Nephron (organoid): ENCODE measurements around the gene IRF5.

ENCODE experiments used
- H3K27ac Mint-ChIP-seq, 3 experiments: 2 replicates each; pipeline ENCODE4 v1.8.0; 2020; ENCODE audit warnings: mixed read lengths in 3 of 3, mild to moderate bottlenecking in 2 of 3, moderate library complexity in 1 of 3
- H3K27me3 Mint-ChIP-seq: 2 replicates; pipeline ENCODE4 v1.8.0; 2021; ENCODE audit warnings: low read depth, mild to moderate bottlenecking, moderate library complexity, mixed read lengths
- H3K36me3 Mint-ChIP-seq: 2 replicates; pipeline ENCODE4 v1.8.0; 2020; ENCODE audit warnings: low read depth, mixed read lengths
- H3K4me1 Mint-ChIP-seq: 2 replicates; pipeline ENCODE4 v1.8.0; 2020; ENCODE audit warnings: mixed read lengths
- H3K4me3 Mint-ChIP-seq, 3 experiments: 2 replicates each; pipeline ENCODE4 v1.8.0; 2020; ENCODE audit warnings: mild to moderate bottlenecking in 3 of 3, mixed read lengths in 3 of 3, moderate library complexity in 2 of 3
- H3K9me3 Mint-ChIP-seq: 2 replicates; pipeline ENCODE4 v1.8.0; 2020; ENCODE audit warnings: mixed read lengths
- CTCF ChIP-seq, 3 experiments: fragments of 200-600 bp; sonication (generic); IDR thresholded peaks; one replicate each; pipeline ENCODE4 v1.5.0; 2021; ENCODE audit warnings: antibody characterized with exemption in 3 of 3; ENCODE audit not compliant: unreplicated experiment in 3 of 3

IRF5 gene

DNA sequence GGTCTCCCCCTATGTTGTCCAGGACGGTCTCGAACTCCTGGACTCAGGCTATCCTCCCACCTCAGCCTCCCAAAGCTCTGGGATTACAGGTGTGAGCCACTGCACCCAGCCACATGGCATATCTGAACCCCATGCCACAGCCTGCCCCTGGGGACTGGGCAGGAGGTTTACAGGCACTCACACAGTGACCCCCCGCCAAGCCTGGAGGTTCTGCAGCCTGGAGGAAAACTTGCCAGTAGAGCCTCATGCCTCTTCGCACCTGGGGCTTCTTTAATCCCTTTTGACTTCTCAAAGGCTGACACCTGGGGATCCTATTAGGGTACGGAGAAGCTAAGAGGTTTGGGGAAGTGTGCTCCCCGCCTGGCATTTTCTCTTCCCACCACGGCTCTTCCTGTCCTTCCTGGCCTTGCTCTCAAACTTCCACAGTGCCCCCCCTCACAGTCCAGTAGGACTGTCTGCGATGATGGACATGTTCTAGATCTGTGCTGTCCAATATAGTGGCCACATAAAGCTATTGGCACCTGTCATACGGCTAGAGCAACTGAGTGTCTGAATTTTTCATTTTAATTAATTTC lies 15.8 kb upstream of the IRF5 start:
- no peaks in the 10 kb centered on the region for H3K36me3 Mint-ChIP-seq
- no peak for TF ChIP-seq CTCF (IDR thresholded peaks at IDR 0.05; ENCODE audit: unreplicated experiment in 3 of 3)
- no peaks in the 10 kb centered on the region for H3K9me3 Mint-ChIP-seq
- no peak overlapping the region for H3K27ac Mint-ChIP-seq
- peaks cover 23% of the 10 kb centered on the region for H3K4me1 Mint-ChIP-seq
- H3K4me3 Mint-ChIP-seq = no peak overlapping the region
- H3K27me3 Mint-ChIP-seq = peaks cover 56% of the 10 kb centered on the region

GRCh38 chr7:128922496-128923410 lies 15.0 kb upstream of the IRF5 start:
- H3K9me3 Mint-ChIP-seq = no peaks in the 10 kb centered on the region
- peaks cover 49% of the 10 kb centered on the region for H3K27me3 Mint-ChIP-seq
- peaks cover 23% of the 10 kb centered on the region for H3K4me1 Mint-ChIP-seq
- H3K27ac Mint-ChIP-seq = no peak overlapping the region
- no peak for TF ChIP-seq CTCF (IDR thresholded peaks at IDR 0.05; ENCODE audit: unreplicated experiment in 3 of 3)
- H3K4me3 Mint-ChIP-seq = no peak overlapping the region
- H3K36me3 Mint-ChIP-seq = no peaks in the 10 kb centered on the region

GRCh38 chr7:128923411-128923800 lies 14.3 kb upstream of the IRF5 start:
- Mint-ChIP-seq H3K4me1 (peaks cover 23% of the 10 kb centered on the region), H3K36me3 (no peaks in the 10 kb centered on the region), H3K4me3 (no peak overlapping the region), H3K27me3 (peaks cover 44% of the 10 kb centered on the region), H3K27ac (no peak overlapping the region), H3K9me3 (no peaks in the 10 kb centered on the region)
- TF ChIP-seq CTCF (IDR thresholded peaks at IDR 0.05; ENCODE audit: unreplicated experiment in 3 of 3) = no peak

DNA sequence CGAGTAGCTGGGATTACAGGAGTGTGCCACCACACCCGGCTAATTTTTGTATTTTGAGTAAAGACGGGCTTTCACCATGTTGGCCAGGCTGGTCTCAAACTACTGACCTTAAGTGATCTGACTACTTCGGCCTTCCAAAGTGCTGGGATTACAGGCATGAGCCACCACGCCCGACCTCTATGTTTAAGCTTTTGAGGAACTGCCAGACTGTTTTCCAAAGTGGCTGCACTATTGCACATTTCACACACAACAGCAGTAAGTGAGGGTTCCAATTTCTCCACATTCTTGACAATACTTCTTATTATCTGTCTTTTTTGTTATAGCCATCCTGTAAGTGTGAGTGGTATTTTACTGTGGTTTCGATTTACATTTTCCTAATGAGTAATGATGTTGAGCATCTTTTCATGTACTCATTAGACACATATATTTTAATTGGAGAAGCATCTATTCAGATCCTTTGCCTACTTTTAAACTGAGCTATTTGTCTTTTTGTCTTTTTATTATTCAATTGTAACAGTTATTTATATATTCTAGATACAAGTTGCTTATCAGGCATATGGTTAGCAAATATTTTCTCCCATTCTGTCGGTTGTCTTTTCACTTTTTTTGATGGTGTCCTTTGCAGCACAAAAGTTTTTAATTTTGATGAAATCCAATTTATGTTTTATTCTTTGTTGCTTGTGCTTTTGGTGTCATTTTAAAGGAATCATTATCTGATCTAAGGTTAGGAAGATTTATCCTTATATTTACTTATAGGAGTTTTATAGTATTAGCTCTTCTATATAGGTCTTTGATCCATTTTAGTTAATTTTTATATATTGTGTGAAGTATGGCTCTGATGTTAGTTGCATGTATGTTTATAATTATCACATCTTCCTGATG lies 12.8 kb upstream of the IRF5 start:
- Mint-ChIP-seq H3K27me3 (peaks cover 34% of the 10 kb centered on the region), H3K9me3 (no peaks in the 10 kb centered on the region), H3K4me3 (no peak overlapping the region), H3K4me1 (peaks cover 12% of the 10 kb centered on the region), H3K27ac (no peak overlapping the region), H3K36me3 (no peaks in the 10 kb centered on the region)
- no peak for TF ChIP-seq CTCF (IDR thresholded peaks at IDR 0.05; ENCODE audit: unreplicated experiment in 3 of 3)

- no peaks in the 10 kb centered on the region for H3K36me3 Mint-ChIP-seq
- no peak overlapping the region for H3K27ac Mint-ChIP-seq
- TF ChIP-seq CTCF (IDR thresholded peaks at IDR 0.05; ENCODE audit: unreplicated experiment in 3 of 3) = no peak
- H3K4me3 Mint-ChIP-seq = no peak overlapping the region
- no peaks in the 10 kb centered on the region for H3K9me3 Mint-ChIP-seq
- H3K4me1 Mint-ChIP-seq = peaks cover 3% of the 10 kb centered on the region
- H3K27me3 Mint-ChIP-seq = peaks cover 15% of the 10 kb centered on the region
Observed at GRCh38 chr7:128928159-128928813, 9.4 kb upstream of the IRF5 start.
